Body of pancreas (tissue), 4 donors: ENCODE measurements around the gene KMT2B. TPM values are rescaled to one million over a fixed set of nuclear protein-coding genes. Genes with fewer than 3 reads are reported as not detected.

ENCODE experiments used
- ATAC-seq: fragments of 150-250 bp; one replicate; pipeline ENCODE4 v1.9.1; 2016
- DNase-seq, 4 donors: peaks; one replicate each; pipeline ENCODE4 v3.0.0-alpha.2; 2019
- H3K27ac ChIP-seq, 4 donors: fragments of 200-600 bp; sonication (generic); 1 replicate in 3 of 4; 2 replicates in 1 of 4; pipeline versions ENCODE4 v1.5.1 to v1.6.1; 2016 to 2019; ENCODE audit warnings: mild to moderate bottlenecking in 1 of 4, mixed read lengths in 1 of 4, moderate library complexity in 1 of 4
- H3K27me3 ChIP-seq, 2 donors: fragments of 200-600 bp; sonication (generic); one replicate each; pipeline ENCODE4 v1.6.0; 2016; ENCODE audit warnings: mild to moderate bottlenecking in 1 of 2
- H3K36me3 ChIP-seq, 2 donors: fragments of 200-600 bp; sonication (generic); replicated peaks in 1 of 2; 2 replicates each; pipeline ENCODE4 v1.5.1; 2016; ENCODE audit warnings: low read depth in 2 of 2; ENCODE audit not compliant: insufficient read depth in 1 of 2
- H3K4me1 ChIP-seq: fragments of 200-600 bp; sonication (generic); one replicate; pipeline ENCODE4 v1.6.0; 2016
- H3K4me3 ChIP-seq, 2 donors: fragments of 200-600 bp; sonication (generic); 1 replicate in 1 of 2; 2 replicates in 1 of 2; pipeline ENCODE4 v1.5.1; 2016 to 2019
- H3K9me3 ChIP-seq, 3 donors: fragments of 200-600 bp; sonication (generic); 1 replicate in 2 of 3; 2 replicates in 1 of 3; pipeline ENCODE4 v1.5.1; 2016
- CTCF ChIP-seq, 7 experiments: fragments of 450-650 bp in 4 of 7; fragments of 200-600 bp in 3 of 7; sonication (generic) in 3 of 7; IDR thresholded peaks; one replicate each; pipeline ENCODE4 v1.5.1; 2016 to 2019; ENCODE audit warnings: antibody characterized with exemption in 7 of 7
- POLR2A ChIP-seq, 3 donors: fragments of 450-650 bp; IDR thresholded peaks; one replicate each; pipeline ENCODE4 v1.6.1; 2016; ENCODE audit warnings: antibody characterized with exemption in 3 of 3, mild to moderate bottlenecking in 2 of 3
- WGBS, 2 donors: methylation state at CpG; one replicate each; pipeline ENCODE4 v1.1.5; 2017; 5-methylcytosine and 5-hydroxymethylcytosine counted together
- intact Hi-C: fragments of 100-400 bp; cut with DNase I; formaldehyde crosslinking; loops from one replicate; pipeline ENCODE4 v1.15.1; 2023
- total RNA-seq, 2 donors: library from RNA; depleted of rRNA; stranded (reverse); fragments of >200 nt; gene quantifications; one replicate each; pipeline ENCODE4 v1.1.0, GENCODE V29; 2016

Gene KMT2B
- total RNA-seq, 2 donors from 2014 or later, result 18.7 to 31.6 TPM

GRCh38 chr19:35786299-35787160 is 68.7 kb downstream of the KMT2B start:
- Histone ChIP-seq H3K27ac (no peak overlapping the region), H3K9me3 (no peaks in the 10 kb centered on the region), H3K27me3 (no peaks in the 10 kb centered on the region), H3K4me1 (peaks cover 10% of the 10 kb centered on the region), H3K4me3 (no peak overlapping the region), H3K36me3 (no peaks in the 10 kb centered on the region)
- 84 to 91% methylated on average over 20 to 22 of the region's 31 CpGs for WGBS, 2 donors
- DNase-seq (no peak), ATAC-seq (no peak)
- no peak for TF ChIP-seq POLR2A (IDR thresholded peaks at IDR 0.05)
- TF ChIP-seq CTCF (IDR thresholded peaks at IDR 0.05), result no peak
- intact Hi-C loops, result no loop called here

- DNase-seq (no peak), ATAC-seq (no peak)
- intact Hi-C loops, result no loop called here
- 94 to 100% methylated on average over 3 to 13 of the region's 15 CpGs for WGBS, 2 donors
- H3K4me1 ChIP-seq, result peaks cover 18% of the 10 kb centered on the region
- no peak overlapping the region for H3K4me3 ChIP-seq
- H3K36me3 ChIP-seq, result no peaks in the 10 kb centered on the region
- H3K9me3 ChIP-seq, result no peaks in the 10 kb centered on the region
- TF ChIP-seq CTCF (IDR thresholded peaks at IDR 0.05) (no peak), POLR2A (IDR thresholded peaks at IDR 0.05) (no peak)
- no peak overlapping the region for H3K27ac ChIP-seq
- no peaks in the 10 kb centered on the region for H3K27me3 ChIP-seq
These were observed 69.5 kb downstream of the KMT2B start for GRCh38 chr19:35787227-35787799.

Other genes with a start within 250 kb of the KMT2B start
- not detected for gene KRTDAP, start 227.5 kb upstream of the KMT2B start, total RNA-seq
- 100 to 1,000 TPM; 146 TPM for gene DMKN, start 204.4 kb upstream of the KMT2B start, total RNA-seq
- gene SBSN, start 189.7 kb upstream of the KMT2B start, total RNA-seq, result not detected
- gene GAPDHS, start 184.5 kb upstream of the KMT2B start, total RNA-seq, result not detected
- gene TMEM147, start 172.4 kb upstream of the KMT2B start, total RNA-seq, result 10 to 100 TPM; 59.4 to 67.9 TPM
- 1 to 10 TPM in 1 of 2 donors, not detected in 1; 8.2 TPM for gene ATP4A, start 154.3 kb upstream of the KMT2B start, total RNA-seq
- not detected for gene PMIS2, start 131.8 kb upstream of the KMT2B start, total RNA-seq
- 10 to 100 TPM in 1 of 2 donors, 1 to 10 TPM in 1; 9.6 to 14.5 TPM for gene HAUS5, start 105.3 kb upstream of the KMT2B start, total RNA-seq
- gene RBM42, start 89.0 kb upstream of the KMT2B start, total RNA-seq, result 10 to 100 TPM; 26.7 to 65.3 TPM
- not detected for gene ETV2, start 76.3 kb upstream of the KMT2B start, total RNA-seq
- gene COX6B1, start 69.7 kb upstream of the KMT2B start, total RNA-seq, result 100 to 1,000 TPM; 134 to 151 TPM
- not detected for gene UPK1A, start 51.5 kb upstream of the KMT2B start, total RNA-seq
- not detected for gene ZBTB32, start 13.4 kb upstream of the KMT2B start, total RNA-seq
- 10 to 100 TPM in 1 of 2 donors, 1 to 10 TPM in 1; 6.0 to 11.2 TPM for gene IGFLR1, start 24.4 kb downstream of the KMT2B start, total RNA-seq
- gene U2AF1L4, start 27.4 kb downstream of the KMT2B start, total RNA-seq, result 10 to 100 TPM; 26.2 to 83.4 TPM
- 10 to 100 TPM; 10.6 to 21.1 TPM for gene PSENEN, start 27.6 kb downstream of the KMT2B start, total RNA-seq
- gene LIN37, start 30.6 kb downstream of the KMT2B start, total RNA-seq, result 1 to 10 TPM; 6.7 to 7.6 TPM
- gene HSPB6, start 39.0 kb downstream of the KMT2B start, total RNA-seq, result 100 to 1,000 TPM in 1 of 2 donors, 10 to 100 TPM in 1; 35.0 to 117 TPM
- 10 to 100 TPM in 1 of 2 donors, 1 to 10 TPM in 1; 7.3 to 14.2 TPM for gene PROSER3, start 40.2 kb downstream of the KMT2B start, total RNA-seq
- 10 to 100 TPM in 1 of 2 donors, 1 to 10 TPM in 1; 8.6 to 71.5 TPM for gene ARHGAP33, start 57.6 kb downstream of the KMT2B start, total RNA-seq
- gene PRODH2, start 94.8 kb downstream of the KMT2B start, total RNA-seq, result 1 to 10 TPM in 1 of 2 donors, under 1 TPM in 1; 0.99 to 3.9 TPM
- gene NPHS1, start 134.5 kb downstream of the KMT2B start, total RNA-seq, result 10 to 100 TPM; 14.0 to 33.6 TPM
- 10 to 100 TPM; 42.5 to 75.5 TPM for gene KIRREL2, start 138.9 kb downstream of the KMT2B start, total RNA-seq
- 10 to 100 TPM; 40.9 to 47.0 TPM for gene APLP1, start 150.6 kb downstream of the KMT2B start, total RNA-seq
- 1 to 10 TPM; 6.3 to 6.5 TPM for gene NFKBID, start 182.5 kb downstream of the KMT2B start, total RNA-seq
- 1 to 10 TPM in 1 of 2 donors, not detected in 1; 5.2 TPM for gene HCST, start 184.5 kb downstream of the KMT2B start, total RNA-seq
- 10 to 100 TPM; 19.2 to 38.6 TPM for gene TYROBP, start 190.3 kb downstream of the KMT2B start, total RNA-seq
- 10 to 100 TPM; 13.2 to 14.5 TPM for gene LRFN3, start 218.4 kb downstream of the KMT2B start, total RNA-seq